ENCODE results near the gene M1AP. TPM values are rescaled to one million over a fixed set of nuclear protein-coding genes. Genes with fewer than 3 reads are reported as not detected.
A peak's percentile ranks its signal among the peaks of the same experiment; 100 is the strongest.
"Not testable (repeated sequence)": the region's sequence is repeated elsewhere in the genome, so short reads cannot be mapped to it uniquely, and the experiment has no call there.

Gene M1AP
- total RNA-seq, 2 donors from 2014 or later = 0.56 TPM; not detected in 1

GRCh38 chr2:74575320-74575719 lies 72.8 kb downstream of the M1AP start:
- no peak for DNase-seq
- no peak for ATAC-seq
- intact Hi-C loops (cut with DNase I, micrococcal nuclease) = no loop called here

GRCh38 chr2:74573747-74574562 lies 74.2 kb downstream of the M1AP start:
- intact Hi-C loops (cut with DNase I, micrococcal nuclease) = no loop called here
- peak; percentile 20 for ATAC-seq
- no peak for DNase-seq

- intact Hi-C loops (cut with DNase I, micrococcal nuclease) = no loop called here
- DNase-seq = no peak
- no peak for ATAC-seq
Measured at GRCh38 chr2:74572178-74572925, 75.8 kb downstream of the M1AP start.

- ATAC-seq (no peak), DNase-seq (no peak)
- intact Hi-C loops (cut with DNase I, micrococcal nuclease) = no loop called here
Measured at GRCh38 chr2:74571058-74571457, 77.1 kb downstream of the M1AP start.

- no peak for ATAC-seq
- DNase-seq = no peak
- intact Hi-C loops (cut with DNase I, micrococcal nuclease) = no loop called here
Measured at GRCh38 chr2:74569686-74570085, 78.4 kb downstream of the M1AP start.

- DNase-seq (no peak), ATAC-seq (no peak)
- intact Hi-C loops (cut with DNase I, micrococcal nuclease) = no loop called here
Measured at GRCh38 chr2:74567881-74568280, 80.2 kb downstream of the M1AP start.

- ATAC-seq (peak; percentile 45), DNase-seq (no peak)
- intact Hi-C loops (cut with DNase I, micrococcal nuclease) = no loop called here
Measured at GRCh38 chr2:74566754-74567085, 81.4 kb downstream of the M1AP start.

- no peak for ATAC-seq
- intact Hi-C loops (cut with DNase I, micrococcal nuclease) = no loop called here
- no peak for DNase-seq
Measured at GRCh38 chr2:74566076-74566753, 81.9 kb downstream of the M1AP start.

- no peak for DNase-seq
- intact Hi-C loops (cut with DNase I, micrococcal nuclease) = no loop called here
- ATAC-seq = no peak
Measured at GRCh38 chr2:74564222-74564621, 83.9 kb downstream of the M1AP start.

- DNase-seq = no peak
- intact Hi-C loops (cut with DNase I, micrococcal nuclease) = no loop called here
- ATAC-seq = no peak
Measured at GRCh38 chr2:74562126-74562775, 85.9 kb downstream of the M1AP start.

- not testable (repeated sequence) for DNase-seq, ATAC-seq
Measured at GRCh38 chr2:74561022-74561421, 87.1 kb downstream of the M1AP start.

GRCh38 chr2:74560591-74560990 lies 87.5 kb downstream of the M1AP start:
- intact Hi-C loops (cut with DNase I, micrococcal nuclease) = no loop called here
- ATAC-seq = no peak
- no peak for DNase-seq

More at GRCh38 chr2:74561022-74561421, 87.1 kb downstream of the M1AP start:
- intact Hi-C loops (cut with DNase I, micrococcal nuclease) = not testable (repeated sequence)

GRCh38 chr2:74559912-74560311 lies 88.2 kb downstream of the M1AP start:
- intact Hi-C loops (cut with DNase I, micrococcal nuclease) = no loop called here
- no peak for DNase-seq
- ATAC-seq = peak; percentile 40

- intact Hi-C loops (cut with DNase I, micrococcal nuclease) = no loop called here
- ATAC-seq = peak; percentile 17
- DNase-seq = no peak
Measured at GRCh38 chr2:74558284-74559230, 89.6 kb downstream of the M1AP start.

- intact Hi-C loops (cut with DNase I, micrococcal nuclease) = no loop called here
- DNase-seq (no peak), ATAC-seq (no peak)
Measured at GRCh38 chr2:74556831-74557370, 91.2 kb downstream of the M1AP start.

- intact Hi-C loops (cut with DNase I, micrococcal nuclease) = no loop called here
- no peak for ATAC-seq
- DNase-seq = no peak
Measured at GRCh38 chr2:74556159-74556558, 92.0 kb downstream of the M1AP start.

- intact Hi-C loops (cut with DNase I, micrococcal nuclease) = no loop called here
- DNase-seq = no peak
- no peak for ATAC-seq
Measured at GRCh38 chr2:74555610-74556103, 92.5 kb downstream of the M1AP start.
